ENCODE measurements around the gene CYFIP2.

DNA sequence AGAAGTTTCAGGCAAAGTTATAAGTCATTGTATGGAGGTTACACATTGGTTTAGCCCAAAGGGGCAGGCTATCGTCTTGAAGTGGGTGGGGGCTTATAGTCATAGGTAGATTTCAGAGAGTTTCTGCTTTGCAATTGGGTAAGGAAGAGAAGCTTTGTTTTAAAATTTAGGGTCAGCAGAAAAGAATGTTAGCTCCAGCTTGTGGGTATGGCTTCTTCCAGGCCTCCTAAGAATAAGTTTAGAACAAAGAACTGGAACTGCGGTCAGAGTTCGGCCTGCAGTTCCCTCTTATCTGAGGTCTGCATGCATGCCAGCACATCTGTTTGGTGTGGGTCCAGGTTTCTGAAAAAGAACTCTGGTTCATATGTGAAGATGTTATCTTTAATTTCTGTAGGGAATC lies 96.1 kb downstream of the CYFIP2 start:
- TF ChIP-seq TAF1 (IDR thresholded peaks at IDR 0.05; ENCODE audit: low read depth, low read length): no peak
- no peak for TF ChIP-seq SIN3A (conservative IDR thresholded peaks at IDR 0.05 in 1 of 2, IDR thresholded peaks at IDR 0.05 in 1 of 2; ENCODE audit: low read depth in 1 of 2, low read length in 2 of 2)
- no peak for TF ChIP-seq RNF2 (IDR thresholded peaks at IDR 0.05; ENCODE audit: borderline replicate concordance, low read depth, low read length, missing control alignments, poor library complexity, severe bottlenecking)
- no peak for TF ChIP-seq EGR1 (IDR thresholded peaks at IDR 0.05; ENCODE audit: borderline replicate concordance, low read depth, low read length)
- TF ChIP-seq, protein P1, sequence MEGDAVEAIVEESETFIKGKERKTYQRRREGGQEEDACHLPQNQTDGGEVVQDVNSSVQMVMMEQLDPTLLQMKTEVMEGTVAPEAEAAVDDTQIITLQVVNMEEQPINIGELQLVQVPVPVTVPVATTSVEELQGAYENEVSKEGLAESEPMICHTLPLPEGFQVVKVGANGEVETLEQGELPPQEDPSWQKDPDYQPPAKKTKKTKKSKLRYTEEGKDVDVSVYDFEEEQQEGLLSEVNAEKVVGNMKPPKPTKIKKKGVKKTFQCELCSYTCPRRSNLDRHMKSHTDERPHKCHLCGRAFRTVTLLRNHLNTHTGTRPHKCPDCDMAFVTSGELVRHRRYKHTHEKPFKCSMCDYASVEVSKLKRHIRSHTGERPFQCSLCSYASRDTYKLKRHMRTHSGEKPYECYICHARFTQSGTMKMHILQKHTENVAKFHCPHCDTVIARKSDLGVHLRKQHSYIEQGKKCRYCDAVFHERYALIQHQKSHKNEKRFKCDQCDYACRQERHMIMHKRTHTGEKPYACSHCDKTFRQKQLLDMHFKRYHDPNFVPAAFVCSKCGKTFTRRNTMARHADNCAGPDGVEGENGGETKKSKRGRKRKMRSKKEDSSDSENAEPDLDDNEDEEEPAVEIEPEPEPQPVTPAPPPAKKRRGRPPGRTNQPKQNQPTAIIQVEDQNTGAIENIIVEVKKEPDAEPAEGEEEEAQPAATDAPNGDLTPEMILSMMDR (IDR thresholded peaks at IDR 0.05; ENCODE audit: control extremely low read depth in 1 of 3, insufficient read depth in 1 of 3, low read depth in 1 of 3, low read length in 3 of 3): no peak
- TF ChIP-seq POLR2A (IDR thresholded peaks at IDR 0.05; ENCODE audit: control extremely low read depth in 1 of 2, low read depth in 2 of 2, low read length in 2 of 2): no peak
- TF ChIP-seq BCL11A (IDR thresholded peaks at IDR 0.05; ENCODE audit: low read depth in 2 of 2, low read length in 2 of 2): no peak
- no peak for TF ChIP-seq MAFK (IDR thresholded peaks at IDR 0.05; ENCODE audit: low read depth, low read length)
- no peak for TF ChIP-seq POLR2AphosphoS5 (IDR thresholded peaks at IDR 0.05; ENCODE audit: low read depth, low read length)
- TF ChIP-seq, protein P2, sequence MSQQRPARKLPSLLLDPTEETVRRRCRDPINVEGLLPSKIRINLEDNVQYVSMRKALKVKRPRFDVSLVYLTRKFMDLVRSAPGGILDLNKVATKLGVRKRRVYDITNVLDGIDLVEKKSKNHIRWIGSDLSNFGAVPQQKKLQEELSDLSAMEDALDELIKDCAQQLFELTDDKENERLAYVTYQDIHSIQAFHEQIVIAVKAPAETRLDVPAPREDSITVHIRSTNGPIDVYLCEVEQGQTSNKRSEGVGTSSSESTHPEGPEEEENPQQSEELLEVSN (IDR thresholded peaks at IDR 0.05): no peak
- TF ChIP-seq, protein P3, sequence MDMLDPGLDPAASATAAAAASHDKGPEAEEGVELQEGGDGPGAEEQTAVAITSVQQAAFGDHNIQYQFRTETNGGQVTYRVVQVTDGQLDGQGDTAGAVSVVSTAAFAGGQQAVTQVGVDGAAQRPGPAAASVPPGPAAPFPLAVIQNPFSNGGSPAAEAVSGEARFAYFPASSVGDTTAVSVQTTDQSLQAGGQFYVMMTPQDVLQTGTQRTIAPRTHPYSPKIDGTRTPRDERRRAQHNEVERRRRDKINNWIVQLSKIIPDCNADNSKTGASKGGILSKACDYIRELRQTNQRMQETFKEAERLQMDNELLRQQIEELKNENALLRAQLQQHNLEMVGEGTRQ (IDR thresholded peaks at IDR 0.05; ENCODE audit: low read length): no peak

All from H1 (cell line).